Stimulated activated CD4-positive, alpha-beta T cell treated with anti-CD3 and anti-CD28 coated beads, Interleukin-15, amount 100 ng/mL, for 1 hour (primary cell): ENCODE data around the gene NCK2.

Experiments used
- DNase-seq, 2 donors: peaks; one replicate each; pipeline ENCODE4 v3.0.0-alpha.2; 2020; ENCODE audit warnings: low read depth in 1 of 2, low spot score in 1 of 2

NCK2 gene

GRCh38 chr2:105774781-105775337 lies 30.1 kb downstream of the NCK2 start:
- no peak for DNase-seq

- no peak for DNase-seq
Observed at GRCh38 chr2:105775809-105776559, 31.3 kb downstream of the NCK2 start.

GRCh38 chr2:105776560-105776928 lies 31.8 kb downstream of the NCK2 start:
- DNase-seq, result no peak

- DNase-seq, result no peak
Observed at GRCh38 chr2:105777031-105777482, 32.3 kb downstream of the NCK2 start.

- no peak for DNase-seq
Observed at GRCh38 chr2:105777506-105778055, 32.9 kb downstream of the NCK2 start.

- DNase-seq, result no peak
Observed at GRCh38 chr2:105778080-105778607, 33.4 kb downstream of the NCK2 start.

GRCh38 chr2:105779394-105779793 lies 34.7 kb downstream of the NCK2 start:
- DNase-seq, result no peak

- no peak for DNase-seq
Observed at GRCh38 chr2:105780606-105781005, 35.9 kb downstream of the NCK2 start.

- no peak for DNase-seq
Observed at GRCh38 chr2:105781274-105781978, 36.7 kb downstream of the NCK2 start.

GRCh38 chr2:105782123-105782522 lies 37.4 kb downstream of the NCK2 start:
- DNase-seq, result no peak

- DNase-seq, result no peak
Observed at GRCh38 chr2:105782646-105783045, 37.9 kb downstream of the NCK2 start.

- no peak for DNase-seq
Observed at GRCh38 chr2:105783151-105783738, 38.5 kb downstream of the NCK2 start.

GRCh38 chr2:105783972-105784371 lies 39.3 kb downstream of the NCK2 start:
- DNase-seq, result no peak

- no peak for DNase-seq
Observed at GRCh38 chr2:105784589-105784988, 39.9 kb downstream of the NCK2 start.

GRCh38 chr2:105785095-105785847 lies 40.6 kb downstream of the NCK2 start:
- no peak for DNase-seq

GRCh38 chr2:105786231-105787230 lies 41.8 kb downstream of the NCK2 start:
- DNase-seq, result no peak

GRCh38 chr2:105787376-105788318 lies 42.9 kb downstream of the NCK2 start:
- peak in 1 of 2 donors; percentile 36 for DNase-seq

GRCh38 chr2:105788670-105789290 lies 44.1 kb downstream of the NCK2 start:
- DNase-seq, result no peak
